ENCODE results near the gene IRX6.

DNA sequence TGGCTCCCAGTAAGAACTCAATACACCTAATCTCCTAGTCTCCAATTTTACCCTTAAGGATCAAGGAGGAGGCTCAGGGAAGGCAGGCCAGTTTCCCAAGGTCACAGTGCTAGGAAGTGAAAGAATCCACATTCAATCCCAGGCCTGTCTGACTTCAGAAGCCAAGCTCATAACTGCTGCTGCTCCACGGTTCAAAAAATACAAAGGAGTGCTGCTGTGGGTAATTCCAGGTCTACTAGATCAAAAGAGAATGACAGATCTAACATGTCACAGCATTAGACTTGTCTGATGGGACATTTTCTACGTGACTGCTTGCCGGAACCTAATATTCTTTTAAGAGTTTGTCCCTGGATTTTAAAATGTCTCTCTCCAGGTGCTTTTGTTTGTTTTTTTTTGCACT lies 48.8 kb upstream of the IRX6 start:
- TF ChIP-seq POLR2A (IDR thresholded peaks at IDR 0.05; ENCODE audit: low read depth, low read length) (no peak), POLR2AphosphoS5 (IDR thresholded peaks at IDR 0.05; ENCODE audit: low read depth, low read length) (no peak), TAF1 (IDR thresholded peaks at IDR 0.05; ENCODE audit: low read depth, low read length) (no peak), SPI1 (IDR thresholded peaks at IDR 0.05; ENCODE audit: low read depth, low read length) (no peak), POU2F2 (IDR thresholded peaks at IDR 0.05; ENCODE audit: low read depth, low read length) (no peak)
